Pancreas (tissue), 10 donors: ENCODE measurements around the gene HSD17B12. TPM values are rescaled to one million over a fixed set of nuclear protein-coding genes. Genes with fewer than 3 reads are reported as not detected.
A peak's percentile ranks its signal among the peaks of the same experiment; 100 is the strongest.

Source experiments
- ATAC-seq, 4 donors: fragments of 200-7000 bp; cut with Tn5 transposase; one replicate each; pipeline versions ENCODE4 v1.8.0 to v1.9.1; 2020; ENCODE audit warnings: mild to moderate bottlenecking in 4 of 4, moderate library complexity in 4 of 4
- DNase-seq, 6 donors: peaks; one replicate each; pipeline ENCODE4 v3.0.0-alpha.2; 2020
- FAIRE-seq: peaks from 2 replicates; lab custom pipeline; 2012; peaks lifted over from hg19 to GRCh38; lab: Jason Lieb, UNC
- H3K27ac ChIP-seq, 4 donors: fragments of 200-600 bp; sonication (generic); 1 replicate in 3 of 4; 2 replicates in 1 of 4; pipeline versions ENCODE4 v1.5.0 to v1.8.0; 2020
- H3K27me3 ChIP-seq, 4 donors: fragments of 200-600 bp; one replicate each; pipeline ENCODE4 v1.8.0; 2021
- H3K36me3 ChIP-seq, 3 donors: fragments of 200-600 bp; sonication (generic) in 1 of 3; one replicate each; pipeline versions ENCODE4 v1.5.0 to v1.8.0; 2020 to 2021
- H3K4me1 ChIP-seq, 3 donors: fragments of 200-600 bp; one replicate each; pipeline ENCODE4 v1.8.0; 2021
- H3K4me3 ChIP-seq, 4 donors: fragments of 200-600 bp; sonication (generic) in 2 of 4; one replicate each; pipeline versions ENCODE4 v1.5.0 to v1.8.0; 2020 to 2021
- H3K9me3 ChIP-seq, 4 donors: fragments of 200-600 bp; one replicate each; pipeline ENCODE4 v1.8.0; 2021
- CTCF ChIP-seq, 4 donors: fragments of 200-600 bp; sonication (generic) in 3 of 4; IDR thresholded peaks; one replicate each; pipeline versions ENCODE4 v1.5.0 to v1.8.0; 2021; ENCODE audit warnings: antibody characterized with exemption in 4 of 4
- WGBS, 2 donors: extraction: QIAGEN DNeasy Blood & Tissue Kit; methylation state at CpG; one replicate each; pipeline ENCODE4 v1.1.7; 2013; 5-methylcytosine and 5-hydroxymethylcytosine counted together
- intact Hi-C, 3 donors: fragments of 100-400 bp; cut with DNase I; formaldehyde crosslinking; loops; one replicate each; pipeline versions ENCODE4 v1.11.1 to v1.14.2; 2022
- polyA plus RNA-seq, 2 donors: library from polyadenylated mRNA; stranded (reverse); fragments of 200-250 nt; gene quantifications; one replicate each; pipeline ENCODE4 v1.2.3, GENCODE V29; 2013
- total RNA-seq, 6 donors: library from RNA; stranded (reverse); fragmentation: NEBNext Ultra II Directional in 4 of 6; extraction: Animal tissue kit (Norgen Biotek cat#: 25700) in 4 of 6; gene quantifications; one replicate each; pipeline versions ENCODE4 v1.2.1 to v1.2.4, GENCODE V29; 2021 to 2023
- donor health status: healthy with polysubstance abuse.
- donor health status: DM: no; HTN: no; CAD: no; lungs with moderate emphysema.
- donor health status: DM: no; HTN: no; CAD: no.
- donor health status: control.
- donor health status: control.
- donor health status: Bipolar disorder and iron deficiency.
- donor health status: DM: yes; HTN: yes; CAD: no.
- donor health status: DM: no; HTN: no; CAD: no.
- donor health status: DM: no; HTN: no; CAD: no.
- donor health status: DM: yes; HTN: yes; CAD: no.

HSD17B12 gene
- total and polyA plus RNA-seq, 8 donors = 21.0 to 51.9 (median 38.9) TPM

DNA sequence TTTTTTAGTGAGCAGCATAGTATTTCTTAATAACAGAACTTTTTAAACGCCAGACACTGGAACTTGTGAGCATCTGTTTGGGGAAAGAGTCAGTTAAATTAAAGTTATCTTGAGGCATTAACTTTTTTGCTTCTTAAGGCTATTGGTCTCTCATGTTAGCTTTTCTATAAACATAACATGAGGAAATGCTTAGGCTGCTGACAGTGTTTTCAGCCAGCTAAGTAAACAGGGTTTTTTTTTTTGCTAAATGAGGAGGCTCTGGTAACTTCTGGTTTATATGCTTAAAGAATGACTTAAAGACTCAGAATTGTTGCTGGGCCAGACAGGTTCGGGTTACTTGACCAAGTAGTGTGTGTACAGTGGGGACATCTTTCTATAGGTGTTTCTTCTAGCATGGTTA, 104.3 kb downstream of the HSD17B12 start:
- Histone ChIP-seq H3K9me3 (no peaks in the 10 kb centered on the region), H3K36me3 (no peaks in the 10 kb centered on the region), H3K4me3 (no peak overlapping the region), H3K27ac (no peak overlapping the region), H3K27me3 (no peaks in the 10 kb centered on the region), H3K4me1 (no peaks in the 10 kb centered on the region)
- DNase-seq (no peak), ATAC-seq (no peak), FAIRE-seq (no peak)
- no peak for TF ChIP-seq CTCF (IDR thresholded peaks at IDR 0.05)
- intact Hi-C loops = no loop called here
- WGBS, 2 donors = 95 to 99% methylated on average over 2 of the region's 2 CpGs

GRCh38 chr11:43785318-43785717, 104.8 kb downstream of the HSD17B12 start:
- no peak for FAIRE-seq

DNA sequence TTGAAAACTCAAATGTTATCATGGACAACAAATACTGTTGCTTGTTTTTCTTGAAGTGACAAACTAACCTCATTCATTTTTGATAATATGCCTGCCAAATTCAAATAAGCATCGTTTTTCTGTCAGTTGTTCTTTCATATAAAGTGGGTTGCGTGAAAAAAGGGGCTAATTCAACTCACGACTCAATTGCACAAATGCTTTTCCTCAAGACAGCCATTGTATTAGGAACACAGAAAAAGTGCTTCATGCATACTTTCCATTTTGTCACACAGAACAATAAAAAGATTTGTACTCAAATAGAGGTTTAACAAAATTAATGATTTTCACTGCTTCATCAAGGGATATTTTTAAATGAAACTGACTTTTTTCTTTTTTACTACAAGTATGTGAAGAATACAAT, 105.5 kb downstream of the HSD17B12 start:
- no peaks in the 10 kb centered on the region for H3K4me1 ChIP-seq
- H3K36me3 ChIP-seq = no peaks in the 10 kb centered on the region
- no peak for TF ChIP-seq CTCF (IDR thresholded peaks at IDR 0.05)
- intact Hi-C loops = no loop called here
- no peaks in the 10 kb centered on the region for H3K27me3 ChIP-seq
- no peak overlapping the region for H3K27ac ChIP-seq
- H3K9me3 ChIP-seq = no peaks in the 10 kb centered on the region
- 84 to 90% methylated on average over 3 of the region's 3 CpGs for WGBS, 2 donors
- H3K4me3 ChIP-seq = no peak overlapping the region
- DNase-seq = no peak
- no peak for ATAC-seq
- FAIRE-seq = no peak

More at GRCh38 chr11:43785318-43785717, 104.8 kb downstream of the HSD17B12 start:
- no peak for TF ChIP-seq CTCF (IDR thresholded peaks at IDR 0.05)
- no peak for DNase-seq
- H3K4me1 ChIP-seq = no peaks in the 10 kb centered on the region
- no peak overlapping the region for H3K27ac ChIP-seq
- no peaks in the 10 kb centered on the region for H3K9me3 ChIP-seq
- no peak overlapping the region for H3K4me3 ChIP-seq
- ATAC-seq = no peak
- intact Hi-C loops = no loop called here
- H3K36me3 ChIP-seq = no peaks in the 10 kb centered on the region
- 97 to 98% methylated on average over 2 of the region's 2 CpGs for WGBS, 2 donors
- no peaks in the 10 kb centered on the region for H3K27me3 ChIP-seq

GRCh38 chr11:43787824-43788223, 107.3 kb downstream of the HSD17B12 start:
- H3K36me3 ChIP-seq = no peaks in the 10 kb centered on the region
- FAIRE-seq (no peak), DNase-seq (no peak), ATAC-seq (no peak)
- no peaks in the 10 kb centered on the region for H3K4me1 ChIP-seq
- H3K9me3 ChIP-seq = no peaks in the 10 kb centered on the region
- no peak for TF ChIP-seq CTCF (IDR thresholded peaks at IDR 0.05)
- no peaks in the 10 kb centered on the region for H3K27me3 ChIP-seq
- intact Hi-C loops = no loop called here
- no peak overlapping the region for H3K27ac ChIP-seq
- WGBS, 2 donors = 96 to 97% methylated on average over 1 of the region's 1 CpG
- no peak overlapping the region for H3K4me3 ChIP-seq

DNA sequence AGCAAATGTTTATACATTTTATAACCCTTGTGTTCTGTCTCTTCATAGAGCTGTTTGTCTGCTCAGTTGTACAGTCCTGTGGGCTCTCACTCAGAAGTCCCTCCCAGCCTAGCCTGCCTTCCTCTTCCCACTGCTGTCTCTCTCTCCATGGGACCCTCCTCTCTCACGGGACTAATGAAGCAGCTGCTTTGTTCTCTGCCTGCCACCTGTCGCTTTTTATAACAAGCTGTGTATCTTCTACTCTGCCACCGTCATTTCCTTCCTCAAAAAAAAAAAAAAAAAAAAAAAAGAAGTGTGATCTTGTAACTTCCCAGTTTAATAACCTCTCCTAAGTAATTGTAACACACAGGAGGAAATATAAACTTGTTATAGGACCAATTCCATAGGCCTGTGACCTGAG, 107.9 kb downstream of the HSD17B12 start:
- intact Hi-C loops = no loop called here
- Histone ChIP-seq H3K9me3 (no peaks in the 10 kb centered on the region), H3K4me1 (no peaks in the 10 kb centered on the region), H3K27ac (no peak overlapping the region), H3K4me3 (no peak overlapping the region), H3K36me3 (no peaks in the 10 kb centered on the region), H3K27me3 (no peaks in the 10 kb centered on the region)
- DNase-seq (no peak), ATAC-seq (peak in 2 of 4 donors; percentile 55), FAIRE-seq (no peak)
- 76 to 89% methylated on average over 3 of the region's 3 CpGs for WGBS, 2 donors
- TF ChIP-seq CTCF (IDR thresholded peaks at IDR 0.05) = no peak
